A549 treated with AZD9567 at 1 μM for 4 hours (cell line): ENCODE data around the gene TM4SF20. TPM values are rescaled to one million over a fixed set of nuclear protein-coding genes. Genes with fewer than 3 reads are reported as not detected.

Source experiments
- total RNA-seq: library from RNA; stranded (reverse); fragments of 200-300 nt; extraction: Qiagen RNA extraction; gene quantifications from 5 replicates; pipeline ENCODE4 v1.2.3, GENCODE V29; 2022; ENCODE audit not compliant: insufficient read depth

Gene TM4SF20, protein sequence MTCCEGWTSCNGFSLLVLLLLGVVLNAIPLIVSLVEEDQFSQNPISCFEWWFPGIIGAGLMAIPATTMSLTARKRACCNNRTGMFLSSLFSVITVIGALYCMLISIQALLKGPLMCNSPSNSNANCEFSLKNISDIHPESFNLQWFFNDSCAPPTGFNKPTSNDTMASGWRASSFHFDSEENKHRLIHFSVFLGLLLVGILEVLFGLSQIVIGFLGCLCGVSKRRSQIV
- total RNA-seq = 5.8 to 11.8 TPM (median 8.4 TPM) in 5 replicates

DNA sequence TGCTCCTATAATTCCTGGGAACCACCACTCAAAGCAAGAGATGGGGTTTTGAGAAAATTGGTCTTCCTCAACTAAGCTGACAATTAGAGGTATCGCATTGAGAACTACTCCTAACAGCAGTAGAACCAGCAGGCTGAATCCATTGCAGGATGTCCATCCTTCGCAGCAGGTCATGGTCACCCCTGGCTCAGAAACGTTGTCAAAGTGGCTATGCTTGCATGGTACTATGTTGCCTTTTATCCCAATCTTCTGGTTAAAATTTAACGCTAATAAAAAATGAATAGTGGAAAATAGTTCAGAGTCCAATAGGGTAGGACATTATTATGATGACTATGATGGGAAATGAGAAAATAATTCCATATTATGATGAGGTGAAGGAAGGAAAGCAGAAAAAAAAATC is at the start of gene TM4SF20:
Gene TM4SF20, minus strand, starts transcription at position 212 of the 400 bp plus-strand sequence. Its CDS starts 38 bp downstream, at position 174.

DNA sequence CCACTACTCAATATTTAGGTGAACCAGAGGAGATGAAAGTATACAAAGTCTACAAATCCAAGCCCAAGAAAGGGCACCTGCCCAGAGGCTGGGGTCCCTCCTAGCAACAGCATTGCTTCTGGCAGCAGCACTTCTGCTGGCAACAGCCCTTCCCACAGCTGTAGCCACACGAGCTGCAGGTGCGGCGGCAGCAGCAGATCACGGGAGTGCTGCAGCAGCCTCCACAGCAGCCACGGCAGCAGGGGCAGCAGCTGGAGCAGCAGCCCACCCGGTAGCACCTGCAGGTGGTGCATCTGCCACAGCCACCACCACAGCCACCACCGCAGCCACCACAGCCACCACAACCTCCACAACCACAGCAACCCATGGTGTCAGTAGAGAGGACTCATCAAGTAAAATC is 8.5 kb upstream of the TM4SF20 start, which contains the start of gene SCYGR1:
Gene SCYGR1, minus strand, starts transcription at position 367 of the 400 bp plus-strand sequence. Its CDS starts 0 bp downstream, at position 367.

DNA sequence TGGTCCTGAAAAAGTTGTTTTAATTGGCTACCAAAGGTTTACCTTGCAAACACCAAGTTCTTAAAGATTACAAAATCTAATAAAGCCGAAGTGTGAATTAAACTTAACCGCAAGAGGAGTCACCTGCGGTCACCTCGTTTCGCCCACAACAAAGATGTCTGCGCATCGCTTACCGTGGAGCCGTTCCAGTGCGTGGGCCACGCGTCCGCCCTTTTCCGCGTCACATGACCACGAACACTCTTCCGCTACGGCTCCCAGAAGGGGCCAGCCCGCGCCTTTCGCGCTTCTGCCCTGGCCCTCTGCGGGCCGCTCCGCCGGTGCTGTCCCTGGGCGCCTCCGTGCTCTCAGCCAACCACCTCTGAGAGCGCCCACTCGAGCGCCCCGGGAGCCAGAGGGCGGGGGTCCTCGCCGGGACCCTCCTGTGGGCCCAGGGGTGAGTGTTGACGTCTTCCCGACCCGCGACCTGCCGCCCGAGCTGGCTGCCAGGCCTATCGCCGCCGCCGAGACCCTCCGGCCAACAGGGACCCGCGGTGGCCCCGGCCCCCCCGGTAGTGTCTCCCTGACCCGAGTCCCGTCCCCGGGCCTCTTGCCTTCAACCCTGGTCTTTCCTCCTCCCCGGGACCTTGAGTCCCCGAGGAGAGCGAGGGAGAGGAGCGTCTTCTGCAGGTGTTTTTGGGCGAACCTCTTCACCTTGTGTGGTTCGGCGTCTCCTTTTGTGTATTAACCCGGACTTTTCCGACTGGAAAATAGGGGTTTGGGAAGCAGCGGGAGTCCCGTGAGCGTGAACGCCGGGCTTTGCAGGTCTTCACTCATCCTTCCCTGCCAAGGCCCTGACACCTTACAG is 53.9 kb downstream of the TM4SF20 start, which contains the start of gene MFF:
Gene MFF, plus strand, starts transcription at position 257 of the 844 bp plus-strand sequence. CDS start 5,415 bp downstream, outside the sequence.

Other genes starting within 250 kb of the TM4SF20 start
- 1.2 to 2.1 TPM (median 1.7 TPM) in 5 replicates for gene COL4A4, start 215.1 kb downstream of the TM4SF20 start, total RNA-seq
- 0.33 to 1.7 TPM (median 0.94 TPM) in 5 replicates for gene COL4A3, start 214.7 kb downstream of the TM4SF20 start, total RNA-seq
- gene MFF, start 54.1 kb downstream of the TM4SF20 start, total RNA-seq = 97.1 to 122 TPM (median 99.8 TPM) in 5 replicates
- gene SCYGR1, start 8.6 kb upstream of the TM4SF20 start, total RNA-seq = not detected in 5 replicates
- gene AGFG1, start 92.8 kb upstream of the TM4SF20 start, total RNA-seq = 111 to 145 TPM (median 116 TPM) in 5 replicates
- gene SCYGR2, start 219.6 kb upstream of the TM4SF20 start, total RNA-seq = not detected in 5 replicates
- gene SCYGR3, start 235.5 kb upstream of the TM4SF20 start, total RNA-seq = not detected in 5 replicates
- not detected in 5 replicates for gene SCYGR4, start 238.2 kb upstream of the TM4SF20 start, total RNA-seq